MM.1S (cell line): ENCODE data around the gene TCN2.

Experiments used
- DNase-seq: peaks from one replicate; pipeline ENCODE4 v3.0.0-alpha.2; 2015
- H2AFZ ChIP-seq: fragments of 300-600 bp; sonication (generic); 2 replicates; pipeline ENCODE4 v1.6.0; 2016; ENCODE audit warnings: antibody characterized with exemption, low read length
- H3F3A ChIP-seq: fragments of 300-600 bp; sonication (generic); 2 replicates; pipeline ENCODE4 v1.6.1; 2016; ENCODE audit warnings: mild to moderate bottlenecking, antibody characterized with exemption, low read length, moderate library complexity, mixed read lengths; ENCODE audit not compliant: insufficient read depth
- H3K27ac ChIP-seq: fragments of 300-600 bp; sonication (generic); 2 replicates; pipeline ENCODE4 v1.5.1; 2016; ENCODE audit warnings: mild to moderate bottlenecking, low read length
- H3K27me3 ChIP-seq: fragments of 300-600 bp; sonication (generic); replicated peaks from 2 replicates; pipeline ENCODE4 v1.6.0; 2016; ENCODE audit warnings: low read length; ENCODE audit not compliant: insufficient read depth
- H3K36me3 ChIP-seq: fragments of 300-600 bp; sonication (generic); replicated peaks from 2 replicates; pipeline ENCODE4 v1.6.1; 2016; ENCODE audit warnings: mild to moderate bottlenecking, low read length, mixed read lengths; ENCODE audit not compliant: insufficient read depth
- H3K4me1 ChIP-seq: fragments of 300-600 bp; sonication (generic); 2 replicates; pipeline ENCODE4 v1.6.1; 2016; ENCODE audit warnings: low read length, mixed read lengths
- H3K4me2 ChIP-seq: fragments of 300-600 bp; sonication (generic); 2 replicates; pipeline ENCODE4 v1.6.0; 2016; ENCODE audit warnings: low read depth, low read length
- H3K4me3 ChIP-seq: fragments of 300-600 bp; sonication (generic); 2 replicates; pipeline ENCODE4 v1.5.1; 2016; ENCODE audit warnings: low read length, mixed read lengths
- H3K79me2 ChIP-seq: fragments of 300-600 bp; sonication (generic); 2 replicates; pipeline ENCODE4 v1.6.1; 2016; ENCODE audit warnings: mixed run types, low read length, mixed read lengths
- H3K9ac ChIP-seq: fragments of 300-600 bp; sonication (generic); 2 replicates; pipeline ENCODE4 v1.6.1; 2016; ENCODE audit warnings: low read length, mixed read lengths
- H3K9me2 ChIP-seq: fragments of 300-600 bp; sonication (generic); replicated peaks from 2 replicates; pipeline ENCODE4 v1.6.1; 2016; ENCODE audit warnings: mild to moderate bottlenecking, low read length, mixed read lengths; ENCODE audit not compliant: insufficient read depth
- H3K9me3 ChIP-seq: fragments of 300-600 bp; sonication (generic); replicated peaks from 2 replicates; pipeline ENCODE4 v1.6.1; 2016; ENCODE audit warnings: mild to moderate bottlenecking, low read length, mixed read lengths; ENCODE audit not compliant: insufficient read depth
- H4K20me1 ChIP-seq: fragments of 300-600 bp; sonication (generic); 2 replicates; pipeline ENCODE4 v1.6.1; 2016; ENCODE audit warnings: mild to moderate bottlenecking, low read length, moderate library complexity, mixed read lengths; ENCODE audit not compliant: insufficient read depth
- EZH2 ChIP-seq: fragments of 300-600 bp; sonication (generic); optimal IDR thresholded peaks from 2 replicates; pipeline ENCODE3; 2017; ENCODE audit warnings: low read depth, mild to moderate bottlenecking, antibody characterized with exemption, low read length, mixed read lengths
- EZH2phosphoT487 ChIP-seq: fragments of 300-600 bp; sonication (generic); IDR thresholded peaks from 2 replicates; pipeline ENCODE4 v1.6.1; 2018; ENCODE audit warnings: antibody characterized with exemption, low read length
- TF ChIP-seq, protein P1 (sequence below): fragments of 300-600 bp; sonication (generic); IDR thresholded peaks from 2 replicates; pipeline ENCODE4 v1.5.1; 2016; ENCODE audit warnings: antibody characterized with exemption, low read length, mixed read lengths

The TCN2 gene

DNA sequence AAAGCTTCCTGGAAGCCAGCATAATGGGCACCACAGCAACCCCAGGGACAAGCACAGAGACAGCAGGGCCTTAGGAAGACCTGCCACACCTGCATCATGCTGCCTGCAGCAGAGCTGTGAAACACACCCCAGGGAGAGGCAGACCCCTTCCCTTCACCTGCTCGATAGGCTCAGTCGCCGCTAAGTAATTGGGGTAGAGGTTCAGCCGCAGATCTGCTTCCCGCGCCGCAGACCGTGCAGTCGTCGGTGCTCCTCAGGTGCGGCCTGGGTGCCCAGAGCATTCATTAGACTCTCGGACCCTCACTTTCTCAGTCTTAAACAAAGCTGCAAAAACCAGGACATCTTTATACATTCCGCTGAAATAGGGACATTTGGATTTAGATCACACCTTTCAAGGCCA lies 57.8 kb downstream of the TCN2 start:
- Histone ChIP-seq H3K36me3 (no peaks in the 10 kb centered on the region), H3K4me3 (no peak overlapping the region), H2AFZ (no peak overlapping the region), H3K79me2 (no peaks in the 10 kb centered on the region), H3K9me3 (no peaks in the 10 kb centered on the region), H3F3A (no peaks in the 10 kb centered on the region), H3K27ac (no peak overlapping the region), H3K4me2 (no peak overlapping the region), H3K4me1 (no peaks in the 10 kb centered on the region; the same call in 1 of the 2 replicates), H3K27me3 (peaks cover 8% of the 10 kb centered on the region), H4K20me1 (no peaks in the 10 kb centered on the region), H3K9me2 (no peaks in the 10 kb centered on the region), H3K9ac (no peak overlapping the region)
- TF ChIP-seq EZH2 (no peak), EZH2phosphoT487 (no peak)
- TF ChIP-seq, protein P1, sequence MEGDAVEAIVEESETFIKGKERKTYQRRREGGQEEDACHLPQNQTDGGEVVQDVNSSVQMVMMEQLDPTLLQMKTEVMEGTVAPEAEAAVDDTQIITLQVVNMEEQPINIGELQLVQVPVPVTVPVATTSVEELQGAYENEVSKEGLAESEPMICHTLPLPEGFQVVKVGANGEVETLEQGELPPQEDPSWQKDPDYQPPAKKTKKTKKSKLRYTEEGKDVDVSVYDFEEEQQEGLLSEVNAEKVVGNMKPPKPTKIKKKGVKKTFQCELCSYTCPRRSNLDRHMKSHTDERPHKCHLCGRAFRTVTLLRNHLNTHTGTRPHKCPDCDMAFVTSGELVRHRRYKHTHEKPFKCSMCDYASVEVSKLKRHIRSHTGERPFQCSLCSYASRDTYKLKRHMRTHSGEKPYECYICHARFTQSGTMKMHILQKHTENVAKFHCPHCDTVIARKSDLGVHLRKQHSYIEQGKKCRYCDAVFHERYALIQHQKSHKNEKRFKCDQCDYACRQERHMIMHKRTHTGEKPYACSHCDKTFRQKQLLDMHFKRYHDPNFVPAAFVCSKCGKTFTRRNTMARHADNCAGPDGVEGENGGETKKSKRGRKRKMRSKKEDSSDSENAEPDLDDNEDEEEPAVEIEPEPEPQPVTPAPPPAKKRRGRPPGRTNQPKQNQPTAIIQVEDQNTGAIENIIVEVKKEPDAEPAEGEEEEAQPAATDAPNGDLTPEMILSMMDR: no peak
- DNase-seq: no peak

DNA sequence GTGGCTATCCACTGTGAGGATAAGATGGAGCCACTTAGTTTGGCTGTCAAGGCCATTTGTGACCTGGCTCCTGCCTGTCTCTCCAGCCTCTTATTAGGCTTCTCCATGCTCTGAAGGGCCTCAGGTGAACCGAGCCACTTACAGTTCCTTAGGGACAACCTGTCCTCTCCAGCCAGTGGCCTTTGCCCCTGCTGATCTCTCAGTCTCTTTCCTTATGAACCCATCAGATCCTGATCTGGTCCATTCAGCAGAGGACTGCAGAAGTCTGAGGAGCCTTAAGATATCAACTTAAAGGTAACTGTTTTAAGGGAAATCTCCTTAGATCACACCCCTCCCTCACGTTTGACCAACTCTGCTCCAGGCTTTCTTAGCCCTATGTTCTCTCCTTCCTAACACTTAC lies 58.3 kb downstream of the TCN2 start:
- DNase-seq: no peak
- H3K9me2 ChIP-seq: no peaks in the 10 kb centered on the region
- H3K27ac ChIP-seq: no peak overlapping the region
- TF ChIP-seq, protein P1: no peak
- no peak for TF ChIP-seq EZH2
- TF ChIP-seq EZH2phosphoT487: no peak
- no peak overlapping the region for H2AFZ ChIP-seq
- no peak overlapping the region for H3K9ac ChIP-seq
- H3K4me1 ChIP-seq: no peaks in the 10 kb centered on the region; the same call in 1 of the 2 replicates
- H3F3A ChIP-seq: no peaks in the 10 kb centered on the region
- H3K79me2 ChIP-seq: no peaks in the 10 kb centered on the region
- H3K27me3 ChIP-seq: peaks cover 8% of the 10 kb centered on the region
- H3K36me3 ChIP-seq: no peaks in the 10 kb centered on the region
- no peaks in the 10 kb centered on the region for H3K9me3 ChIP-seq
- H3K4me3 ChIP-seq: no peak overlapping the region
- H4K20me1 ChIP-seq: no peaks in the 10 kb centered on the region
- no peak overlapping the region for H3K4me2 ChIP-seq

DNA sequence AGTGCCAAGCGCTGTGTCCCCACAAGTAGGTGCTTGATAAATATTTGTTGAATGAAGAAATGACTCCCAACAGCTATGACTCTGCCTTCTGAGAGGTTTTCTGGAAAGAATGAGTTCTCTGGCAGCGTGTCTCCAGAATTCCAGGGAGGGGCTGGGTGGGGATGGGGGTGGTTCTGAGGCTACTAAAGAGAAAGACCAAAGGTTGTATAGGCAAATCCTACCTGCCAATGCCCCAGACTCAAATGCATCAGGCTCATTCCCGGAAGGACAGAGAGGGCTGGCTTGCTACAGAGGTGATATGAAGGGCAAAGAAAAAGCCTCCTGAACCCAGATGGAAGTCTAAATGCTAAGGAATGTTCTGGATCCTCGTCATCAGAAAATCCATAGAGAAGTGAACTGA lies 58.8 kb downstream of the TCN2 start:
- no peaks in the 10 kb centered on the region for H3K79me2 ChIP-seq
- H3K4me3 ChIP-seq: no peak overlapping the region
- peaks cover 8% of the 10 kb centered on the region for H3K27me3 ChIP-seq
- no peaks in the 10 kb centered on the region for H3K9me2 ChIP-seq
- DNase-seq: no peak
- TF ChIP-seq, protein P1: no peak
- no peak for TF ChIP-seq EZH2phosphoT487
- TF ChIP-seq EZH2: no peak
- no peaks in the 10 kb centered on the region for H4K20me1 ChIP-seq
- H3K9me3 ChIP-seq: no peaks in the 10 kb centered on the region
- H3F3A ChIP-seq: no peaks in the 10 kb centered on the region
- H3K4me2 ChIP-seq: no peak overlapping the region
- H2AFZ ChIP-seq: no peak overlapping the region
- no peak overlapping the region for H3K9ac ChIP-seq
- no peaks in the 10 kb centered on the region for H3K36me3 ChIP-seq
- no peaks in the 10 kb centered on the region; the same call in 1 of the 2 replicates for H3K4me1 ChIP-seq
- H3K27ac ChIP-seq: no peak overlapping the region
